Panc1 (cell line): ENCODE data around the gene SIGLEC9. TPM values are rescaled to one million over a fixed set of nuclear protein-coding genes. Genes with fewer than 3 reads are reported as not detected.

Source experiments
- ATAC-seq: fragments of 200-7000 bp; cut with Tn5 transposase; 2 replicates; pipeline ENCODE4 v1.9.1; 2020; ENCODE audit warnings: mild to moderate bottlenecking, moderate library complexity
- BruUV-seq: library from RNA; stranded (reverse); fragments of 400-500 nt; replicated peaks from 2 replicates; lab custom pipeline; 2021; lab: Mats Ljungman, UMichigan
- CTCF ChIA-PET: fragments of 300-600 bp; sonication (Branson Sonifier 250); formaldehyde crosslinking; loops from one replicate; lab custom pipeline; 2022; ENCODE audit warnings: antibody characterized with exemption; lab: Charles Lee
- POLR2A ChIA-PET: fragments of 300-600 bp; sonication (Branson Sonifier 250); formaldehyde crosslinking; loops from one replicate; lab custom pipeline; 2022; ENCODE audit warnings: antibody characterized with exemption; lab: Charles Lee
- DNase-seq: peaks from one replicate; pipeline ENCODE4 v3.0.0-alpha.2; 2010; ENCODE audit warnings: low read depth, low spot score
- H3K27ac ChIP-seq: 2 replicates; pipeline ENCODE4 v1.5.1; 2011; ENCODE audit warnings: mild to moderate bottlenecking, low read length, inconsistent platforms
- H3K27me3 ChIP-seq: fragments of 200-500 bp; sonication (Bioruptor generic); 2 replicates; pipeline ENCODE4 v1.6.0; 2014; ENCODE audit warnings: low read length, inconsistent platforms; ENCODE audit not compliant: control insufficient read depth, insufficient read depth
- H3K36me3 ChIP-seq: fragments of 200-500 bp; sonication (Bioruptor generic); 2 replicates; pipeline ENCODE4 v1.5.1; 2014; ENCODE audit warnings: inconsistent platforms, mild to moderate bottlenecking, low read length, moderate library complexity; ENCODE audit not compliant: control insufficient read depth, insufficient read depth
- H3K4me1 ChIP-seq: 2 replicates; pipeline ENCODE4 v1.5.1; 2011; ENCODE audit warnings: inconsistent platforms, mild to moderate bottlenecking, low read length, moderate library complexity; ENCODE audit not compliant: control insufficient read depth, insufficient read depth
- H3K4me3 ChIP-seq, 2 experiments: 2 replicates each; pipeline ENCODE4 v1.5.1; 2011 to 2012; ENCODE audit warnings: low read depth in 2 of 2, low read length in 2 of 2, mild to moderate bottlenecking in 2 of 2, inconsistent platforms in 1 of 2, moderate library complexity in 1 of 2
- H3K9me3 ChIP-seq: fragments of 200-500 bp; sonication (Bioruptor generic); 2 replicates; pipeline ENCODE4 v1.5.1; 2014; ENCODE audit warnings: low read depth, mild to moderate bottlenecking, inconsistent platforms, low read length, moderate library complexity; ENCODE audit not compliant: control insufficient read depth, insufficient read depth
- CTCF ChIP-seq: fragments of 450-650 bp; IDR thresholded peaks from 2 replicates; pipeline ENCODE4 v1.5.1; 2017; ENCODE audit warnings: mild to moderate bottlenecking
- POLR2AphosphoS5 ChIP-seq: IDR thresholded peaks from 2 replicates; pipeline ENCODE4 v1.6.1; 2012; ENCODE audit warnings: mild to moderate bottlenecking, low read depth, low read length, moderate library complexity
- REST ChIP-seq, 2 experiments: IDR thresholded peaks; 2 replicates each; pipeline ENCODE4 v1.6.1; 2011 to 2012; ENCODE audit warnings: low read depth in 2 of 2, control low read depth in 1 of 2, low read length in 1 of 2, mild to moderate bottlenecking in 1 of 2, moderate library complexity in 1 of 2; ENCODE audit not compliant: insufficient read depth in 1 of 2
- SIN3A ChIP-seq: IDR thresholded peaks from 2 replicates; pipeline ENCODE4 v1.6.1; 2012; ENCODE audit warnings: low read depth, mild to moderate bottlenecking, low read length, moderate library complexity, borderline replicate concordance; ENCODE audit not compliant: insufficient read depth
- TCF7L2 ChIP-seq: IDR thresholded peaks from 2 replicates; pipeline ENCODE4 v1.6.1; 2011; ENCODE audit warnings: mild to moderate bottlenecking, low read depth, low read length, inconsistent platforms
- in situ Hi-C: cut with HindIII; loops from 2 replicates; pipeline ENCODE4 v1.10.0; 2016; ENCODE audit warnings: low sequenced_read_pairs, low pct_unique_long_range_greater_than_20kb
- intact Hi-C: fragments of 100-400 bp; cut with micrococcal nuclease; formaldehyde crosslinking; loops from one replicate; pipeline ENCODE4 v1.10.0; 2022; ENCODE audit not compliant: unreplicated experiment
- total RNA-seq: library from RNA; stranded (reverse); gene quantifications from one replicate; pipeline ENCODE4 v1.2.1, GENCODE V29; 2021; ENCODE audit not compliant: unreplicated experiment

The SIGLEC9 gene
- total RNA-seq, 1 experiment from 2014 or later: not detected

- TF ChIP-seq REST (IDR thresholded peaks at IDR 0.05; ENCODE audit: insufficient read depth in 1 of 2, low read depth in 2 of 2, low read length in 1 of 2) (no peak), CTCF (no peak), SIN3A (no peak), TCF7L2 (no peak), POLR2AphosphoS5 (no peak)
- Histone ChIP-seq H3K9me3 (no peaks in the 10 kb centered on the region), H3K27me3 (no peaks in the 10 kb centered on the region; the same call in 1 of the 2 replicates), H3K27ac (no peak overlapping the region), H3K4me1 (no peaks in the 10 kb centered on the region), H3K4me3 (no peak overlapping the region), H3K36me3 (no peaks in the 10 kb centered on the region)
- in situ Hi-C loops: no loop called here
- BruUV-seq: no TSS peak
- ATAC-seq (no peak), DNase-seq (no peak)
- ChIA-PET POLR2A (no interaction called here), CTCF (no interaction called here)
- intact Hi-C loops: no loop called here
Observed at GRCh38 chr19:51139299-51140014, 14.8 kb downstream of the SIGLEC9 start.

GRCh38 chr19:51140441-51140840 lies 15.7 kb downstream of the SIGLEC9 start:
- Histone ChIP-seq H3K36me3 (no peaks in the 10 kb centered on the region), H3K4me1 (no peaks in the 10 kb centered on the region), H3K9me3 (no peaks in the 10 kb centered on the region), H3K27me3 (no peaks in the 10 kb centered on the region; the same call in 1 of the 2 replicates), H3K27ac (no peak overlapping the region), H3K4me3 (no peak overlapping the region)
- in situ Hi-C loops: no loop called here
- intact Hi-C loops: no loop called here
- DNase-seq: no peak
- no peak for ATAC-seq
- ChIA-PET CTCF (no interaction called here), POLR2A (no interaction called here)
- no TSS peak for BruUV-seq
- TF ChIP-seq POLR2AphosphoS5 (no peak), CTCF (no peak), SIN3A (no peak), REST (IDR thresholded peaks at IDR 0.05; ENCODE audit: insufficient read depth in 1 of 2, low read depth in 2 of 2, low read length in 1 of 2) (no peak), TCF7L2 (no peak)
